Neural cell (in vitro differentiated cells): ENCODE measurements around the gene GALK1. TPM values are rescaled to one million over a fixed set of nuclear protein-coding genes. Genes with fewer than 3 reads are reported as not detected.

Experiments
- polyA plus RNA-seq: library from polyadenylated mRNA; depleted of rRNA; stranded (reverse); fragments of >200 nt; gene quantifications from 2 replicates; pipeline ENCODE4 v1.2.3, GENCODE V29; 2014

Gene GALK1
- polyA plus RNA-seq, 1 donor from 2014 or later = 4.8 TPM

Other genes with a start within 250 kb of the GALK1 start
- gene CASKIN2, start 249.7 kb downstream of the GALK1 start, polyA plus RNA-seq = 2.8 and 4.2 TPM in 2 replicates
- 32.2 and 37.7 TPM in 2 replicates for gene TSEN54, start 248.7 kb downstream of the GALK1 start, polyA plus RNA-seq
- 0.95 and 4.2 TPM in 2 replicates for gene LLGL2, start 239.5 kb downstream of the GALK1 start, polyA plus RNA-seq
- 2.4 and 7.2 TPM in 2 replicates for gene MYO15B, start 177.4 kb downstream of the GALK1 start, polyA plus RNA-seq
- 0.59 TPM in 1 of 2 replicates, not detected in the other for gene SMIM5, start 131.8 kb downstream of the GALK1 start, polyA plus RNA-seq
- 9.6 and 15.7 TPM in 2 replicates for gene RECQL5, start 98.0 kb downstream of the GALK1 start, polyA plus RNA-seq
- gene SAP30BP, start 97.9 kb downstream of the GALK1 start, polyA plus RNA-seq = 129 and 156 TPM in 2 replicates
- not detected in 2 replicates for gene ITGB4, start 43.7 kb downstream of the GALK1 start, polyA plus RNA-seq
- gene UNK, start 19.6 kb upstream of the GALK1 start, polyA plus RNA-seq = 28.1 and 29.9 TPM in 2 replicates
- gene UNC13D, start 79.2 kb upstream of the GALK1 start, polyA plus RNA-seq = 1.2 and 6.9 TPM in 2 replicates
- 21.4 and 21.7 TPM in 2 replicates for gene WBP2, start 90.1 kb upstream of the GALK1 start, polyA plus RNA-seq
- gene TRIM47, start 113.4 kb upstream of the GALK1 start, polyA plus RNA-seq = 0.54 and 0.67 TPM in 2 replicates
- gene TRIM65, start 131.8 kb upstream of the GALK1 start, polyA plus RNA-seq = 1.5 and 1.7 TPM in 2 replicates
- 91.2 and 115 TPM in 2 replicates for gene MRPL38, start 139.7 kb upstream of the GALK1 start, polyA plus RNA-seq
- 11.7 and 13.5 TPM in 2 replicates for gene FBF1, start 175.8 kb upstream of the GALK1 start, polyA plus RNA-seq
- gene ACOX1, start 214.0 kb upstream of the GALK1 start, polyA plus RNA-seq = 30.1 and 31.2 TPM in 2 replicates
- 33.1 and 41.3 TPM in 2 replicates for gene TEN1, start 214.0 kb upstream of the GALK1 start, polyA plus RNA-seq
- gene CDK3, start 235.7 kb upstream of the GALK1 start, polyA plus RNA-seq = 29.2 and 42.8 TPM in 2 replicates